ENCODE results near the gene IFRD1.

The IFRD1 gene

DNA sequence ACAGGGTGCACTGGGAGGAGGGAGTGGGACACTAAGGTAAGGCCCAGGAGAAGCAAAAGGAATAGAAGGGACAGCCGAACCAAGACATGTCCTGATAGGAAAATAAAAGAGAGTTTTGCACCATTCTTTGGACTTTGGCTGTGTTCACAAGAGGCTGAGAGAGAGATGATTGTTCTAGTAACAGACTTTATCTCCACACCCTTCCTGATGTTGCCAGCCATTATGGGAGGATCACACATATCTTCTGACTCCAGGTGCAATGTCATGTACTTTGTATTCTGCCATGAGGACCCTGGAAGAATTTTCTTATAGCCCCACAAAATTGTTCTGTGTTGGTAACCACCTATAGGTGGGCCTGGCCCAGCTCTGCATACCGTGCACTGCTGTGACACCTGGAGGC is 41.9 kb downstream of the IFRD1 start:
- H3K4me3 ChIP-seq (ENCODE audit: low read depth in 1 of 2, low read length in 2 of 2) = no peak overlapping the region
- H3K9me3 ChIP-seq (ENCODE audit: control insufficient read depth in 1 of 2, low read length in 2 of 2) = no peaks in the 10 kb centered on the region

GRCh38 chr7:112494656-112495055 is 44.4 kb downstream of the IFRD1 start:
- no peaks in the 10 kb centered on the region for H3K9me3 ChIP-seq (ENCODE audit: control insufficient read depth in 1 of 2, low read length in 2 of 2)
- no peaks in the 10 kb centered on the region for H3K27me3 ChIP-seq (ENCODE audit: low read depth, low read length)
- no peak overlapping the region for H3K27ac ChIP-seq (ENCODE audit: low read length)
- no peak overlapping the region for H3K4me3 ChIP-seq (ENCODE audit: low read depth in 1 of 2, low read length in 2 of 2)
- no peaks in the 10 kb centered on the region for H3K4me1 ChIP-seq (ENCODE audit: control insufficient read depth in 1 of 2, insufficient read depth in 2 of 2, low read length in 2 of 2)
- H3K36me3 ChIP-seq (ENCODE audit: control insufficient read depth in 1 of 2, insufficient read depth in 2 of 2, low read length in 2 of 2) = peaks cover 0 to 6% of the 10 kb centered on the region in 2 donors

More for the DNA sequence above, 41.9 kb downstream of the IFRD1 start:
- Histone ChIP-seq H3K36me3 (ENCODE audit: control insufficient read depth in 1 of 2, insufficient read depth in 2 of 2, low read length in 2 of 2) (peaks cover 0 to 6% of the 10 kb centered on the region in 2 donors), H3K4me1 (ENCODE audit: control insufficient read depth in 1 of 2, insufficient read depth in 2 of 2, low read length in 2 of 2) (no peaks in the 10 kb centered on the region), H3K27ac (ENCODE audit: low read length) (no peak overlapping the region), H3K27me3 (ENCODE audit: low read depth, low read length) (no peaks in the 10 kb centered on the region)

GRCh38 chr7:112495156-112495788 is 45.0 kb downstream of the IFRD1 start:
- no peaks in the 10 kb centered on the region for H3K4me1 ChIP-seq (ENCODE audit: control insufficient read depth in 1 of 2, insufficient read depth in 2 of 2, low read length in 2 of 2)
- no peaks in the 10 kb centered on the region for H3K9me3 ChIP-seq (ENCODE audit: control insufficient read depth in 1 of 2, low read length in 2 of 2)
- no peaks in the 10 kb centered on the region for H3K27me3 ChIP-seq (ENCODE audit: low read depth, low read length)
- peaks cover 0 to 2% of the 10 kb centered on the region in 2 donors for H3K36me3 ChIP-seq (ENCODE audit: control insufficient read depth in 1 of 2, insufficient read depth in 2 of 2, low read length in 2 of 2)
- H3K27ac ChIP-seq (ENCODE audit: low read length) = peak overlapping the region; percentile 37
- no peak overlapping the region for H3K4me3 ChIP-seq (ENCODE audit: low read depth in 1 of 2, low read length in 2 of 2)

GRCh38 chr7:112495810-112496462 is 45.7 kb downstream of the IFRD1 start:
- H3K9me3 ChIP-seq (ENCODE audit: control insufficient read depth in 1 of 2, low read length in 2 of 2) = no peaks in the 10 kb centered on the region
- peak overlapping the region; percentile 37 for H3K27ac ChIP-seq (ENCODE audit: low read length)
- H3K27me3 ChIP-seq (ENCODE audit: low read depth, low read length) = no peaks in the 10 kb centered on the region
- H3K36me3 ChIP-seq (ENCODE audit: control insufficient read depth in 1 of 2, insufficient read depth in 2 of 2, low read length in 2 of 2) = no peaks in the 10 kb centered on the region
- no peak overlapping the region for H3K4me3 ChIP-seq (ENCODE audit: low read depth in 1 of 2, low read length in 2 of 2)
- H3K4me1 ChIP-seq (ENCODE audit: control insufficient read depth in 1 of 2, insufficient read depth in 2 of 2, low read length in 2 of 2) = no peaks in the 10 kb centered on the region

GRCh38 chr7:112497481-112497880 is 47.2 kb downstream of the IFRD1 start:
- Histone ChIP-seq H3K4me1 (ENCODE audit: control insufficient read depth in 1 of 2, insufficient read depth in 2 of 2, low read length in 2 of 2) (peaks cover 0 to 6% of the 10 kb centered on the region in 2 donors), H3K27ac (ENCODE audit: low read length) (no peak overlapping the region), H3K27me3 (ENCODE audit: low read depth, low read length) (no peaks in the 10 kb centered on the region), H3K9me3 (ENCODE audit: control insufficient read depth in 1 of 2, low read length in 2 of 2) (no peaks in the 10 kb centered on the region), H3K36me3 (ENCODE audit: control insufficient read depth in 1 of 2, insufficient read depth in 2 of 2, low read length in 2 of 2) (no peaks in the 10 kb centered on the region), H3K4me3 (ENCODE audit: low read depth in 1 of 2, low read length in 2 of 2) (no peak overlapping the region)

GRCh38 chr7:112500619-112501018 is 50.4 kb downstream of the IFRD1 start:
- H3K27me3 ChIP-seq (ENCODE audit: low read depth, low read length) = no peaks in the 10 kb centered on the region
- no peaks in the 10 kb centered on the region for H3K9me3 ChIP-seq (ENCODE audit: control insufficient read depth in 1 of 2, low read length in 2 of 2)
- peaks cover 0 to 9% of the 10 kb centered on the region in 2 donors for H3K4me1 ChIP-seq (ENCODE audit: control insufficient read depth in 1 of 2, insufficient read depth in 2 of 2, low read length in 2 of 2)
- no peak overlapping the region for H3K27ac ChIP-seq (ENCODE audit: low read length)
- H3K4me3 ChIP-seq (ENCODE audit: low read depth in 1 of 2, low read length in 2 of 2) = no peak overlapping the region
- H3K36me3 ChIP-seq (ENCODE audit: control insufficient read depth in 1 of 2, insufficient read depth in 2 of 2, low read length in 2 of 2) = no peaks in the 10 kb centered on the region

DNA sequence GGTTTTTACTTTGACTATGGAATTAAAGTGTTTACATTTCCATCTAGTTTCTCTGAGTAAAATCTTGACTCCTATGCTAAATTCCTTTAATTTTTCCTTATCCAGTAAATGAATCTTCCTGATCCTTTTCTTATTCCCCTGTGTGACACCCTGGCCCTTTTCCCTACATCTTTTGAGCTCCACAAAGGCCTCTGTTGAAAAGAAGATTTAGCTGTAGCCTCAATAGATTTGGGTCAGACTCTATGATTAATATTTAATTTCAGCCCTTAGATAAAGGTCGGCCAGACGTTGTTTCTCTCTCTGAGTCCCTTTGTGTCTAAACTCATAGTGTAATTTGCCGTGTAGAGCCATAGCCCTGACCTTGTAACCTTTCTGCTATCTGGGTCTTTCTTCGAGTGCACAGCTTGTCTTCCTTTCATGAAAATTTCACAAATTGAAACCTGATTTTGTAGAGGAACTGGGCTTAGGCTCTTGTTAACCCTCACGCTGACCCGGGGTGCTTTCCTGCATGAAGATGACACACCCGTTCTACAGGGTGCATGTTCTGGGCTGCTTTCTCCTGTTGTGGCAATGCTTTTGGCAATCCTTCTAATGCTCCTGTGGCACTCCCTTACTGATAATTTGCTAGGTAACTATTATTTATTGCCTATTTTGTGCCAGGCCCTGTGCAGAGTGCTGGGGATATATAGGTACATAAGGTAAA is 51.7 kb downstream of the IFRD1 start:
- H3K4me1 ChIP-seq (ENCODE audit: control insufficient read depth in 1 of 2, insufficient read depth in 2 of 2, low read length in 2 of 2) = peaks cover 0 to 9% of the 10 kb centered on the region in 2 donors
- no peaks in the 10 kb centered on the region for H3K9me3 ChIP-seq (ENCODE audit: control insufficient read depth in 1 of 2, low read length in 2 of 2)

GRCh38 chr7:112502700-112503099 is 52.4 kb downstream of the IFRD1 start:
- peaks cover 0 to 9% of the 10 kb centered on the region in 2 donors for H3K4me1 ChIP-seq (ENCODE audit: control insufficient read depth in 1 of 2, insufficient read depth in 2 of 2, low read length in 2 of 2)
- H3K9me3 ChIP-seq (ENCODE audit: control insufficient read depth in 1 of 2, low read length in 2 of 2) = no peaks in the 10 kb centered on the region
- peak overlapping the region; percentile 42 for H3K27ac ChIP-seq (ENCODE audit: low read length)
- H3K4me3 ChIP-seq (ENCODE audit: low read depth in 1 of 2, low read length in 2 of 2) = no peak overlapping the region
- no peaks in the 10 kb centered on the region for H3K27me3 ChIP-seq (ENCODE audit: low read depth, low read length)
- no peaks in the 10 kb centered on the region for H3K36me3 ChIP-seq (ENCODE audit: control insufficient read depth in 1 of 2, insufficient read depth in 2 of 2, low read length in 2 of 2)

More for the DNA sequence above, 51.7 kb downstream of the IFRD1 start:
- Histone ChIP-seq H3K27me3 (ENCODE audit: low read depth, low read length) (no peaks in the 10 kb centered on the region), H3K27ac (ENCODE audit: low read length) (no peak overlapping the region), H3K36me3 (ENCODE audit: control insufficient read depth in 1 of 2, insufficient read depth in 2 of 2, low read length in 2 of 2) (no peaks in the 10 kb centered on the region), H3K4me3 (ENCODE audit: low read depth in 1 of 2, low read length in 2 of 2) (no peak overlapping the region)

DNA sequence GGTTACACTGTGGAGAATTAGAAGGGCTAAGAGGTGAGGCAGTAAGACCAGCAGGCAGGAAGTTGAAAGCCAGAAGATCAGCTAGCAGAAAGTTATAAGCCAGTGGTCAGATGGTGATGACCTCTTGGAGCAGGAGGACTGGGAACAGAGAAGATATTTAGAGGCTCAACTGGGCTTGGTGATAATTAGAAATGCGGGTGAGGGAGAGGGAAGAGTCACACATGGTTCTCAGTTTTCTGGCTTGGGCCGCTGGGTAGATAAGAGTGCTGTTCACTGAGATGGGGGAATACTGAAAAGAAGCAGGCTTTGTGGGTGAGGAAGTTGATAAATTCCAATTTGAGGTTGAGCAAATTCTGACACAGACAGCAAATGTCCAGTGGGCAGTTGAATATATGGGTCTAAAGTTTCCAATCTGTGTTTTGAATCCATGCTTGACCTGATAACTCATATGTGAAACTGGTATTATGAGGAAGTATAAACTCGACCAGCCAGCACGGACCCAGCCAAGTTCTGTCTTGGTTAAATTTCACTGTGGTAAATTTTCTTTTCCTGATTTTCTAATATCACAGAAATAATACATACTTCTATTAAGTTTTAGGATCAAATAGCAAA is 53.2 kb downstream of the IFRD1 start:
- Histone ChIP-seq H3K4me1 (ENCODE audit: control insufficient read depth in 1 of 2, insufficient read depth in 2 of 2, low read length in 2 of 2) (peaks cover 0 to 9% of the 10 kb centered on the region in 2 donors), H3K27ac (ENCODE audit: low read length) (no peak overlapping the region), H3K36me3 (ENCODE audit: control insufficient read depth in 1 of 2, insufficient read depth in 2 of 2, low read length in 2 of 2) (no peaks in the 10 kb centered on the region), H3K27me3 (ENCODE audit: low read depth, low read length) (no peaks in the 10 kb centered on the region), H3K4me3 (ENCODE audit: low read depth in 1 of 2, low read length in 2 of 2) (no peak overlapping the region), H3K9me3 (ENCODE audit: control insufficient read depth in 1 of 2, low read length in 2 of 2) (no peaks in the 10 kb centered on the region)

- Histone ChIP-seq H3K27ac (ENCODE audit: low read length) (no peak overlapping the region), H3K4me3 (ENCODE audit: low read depth in 1 of 2, low read length in 2 of 2) (no peak overlapping the region), H3K36me3 (ENCODE audit: control insufficient read depth in 1 of 2, insufficient read depth in 2 of 2, low read length in 2 of 2) (no peaks in the 10 kb centered on the region), H3K9me3 (ENCODE audit: control insufficient read depth in 1 of 2, low read length in 2 of 2) (no peaks in the 10 kb centered on the region), H3K27me3 (ENCODE audit: low read depth, low read length) (no peaks in the 10 kb centered on the region), H3K4me1 (ENCODE audit: control insufficient read depth in 1 of 2, insufficient read depth in 2 of 2, low read length in 2 of 2) (peaks cover 0 to 9% of the 10 kb centered on the region in 2 donors)
Measured at GRCh38 chr7:112504093-112504695, 53.9 kb downstream of the IFRD1 start.

GRCh38 chr7:112505495-112505894 is 55.2 kb downstream of the IFRD1 start:
- peaks cover 0 to 13% of the 10 kb centered on the region in 2 donors for H3K4me1 ChIP-seq (ENCODE audit: control insufficient read depth in 1 of 2, insufficient read depth in 2 of 2, low read length in 2 of 2)
- no peaks in the 10 kb centered on the region for H3K36me3 ChIP-seq (ENCODE audit: control insufficient read depth in 1 of 2, insufficient read depth in 2 of 2, low read length in 2 of 2)
- H3K27ac ChIP-seq (ENCODE audit: low read length) = no peak overlapping the region
- no peaks in the 10 kb centered on the region for H3K27me3 ChIP-seq (ENCODE audit: low read depth, low read length)
- no peak overlapping the region for H3K4me3 ChIP-seq (ENCODE audit: low read depth in 1 of 2, low read length in 2 of 2)
- no peaks in the 10 kb centered on the region for H3K9me3 ChIP-seq (ENCODE audit: control insufficient read depth in 1 of 2, low read length in 2 of 2)
